HG02840 (cell line): ENCODE results near the gene CAPN13.

Experiments used
- ATAC-seq: cut with Tn5 transposase; IDR thresholded peaks from one replicate; pipeline ENCODE4 v1.9.1; 2021; ENCODE audit warnings: mild to moderate bottlenecking, moderate library complexity, moderate number of reproducible peaks; ENCODE audit not compliant: unreplicated experiment, low FRiP score

Gene CAPN13

GRCh38 chr2:30732876-30733275 lies 74.4 kb downstream of the CAPN13 start:
- no peak for ATAC-seq

GRCh38 chr2:30732376-30732775 lies 74.9 kb downstream of the CAPN13 start:
- no peak for ATAC-seq

- ATAC-seq = no peak
Measured at GRCh38 chr2:30731706-30732105, 75.5 kb downstream of the CAPN13 start.

GRCh38 chr2:30730736-30731647 lies 76.3 kb downstream of the CAPN13 start:
- no peak for ATAC-seq

- no peak for ATAC-seq
Measured at GRCh38 chr2:30729031-30729430, 78.2 kb downstream of the CAPN13 start.

DNA sequence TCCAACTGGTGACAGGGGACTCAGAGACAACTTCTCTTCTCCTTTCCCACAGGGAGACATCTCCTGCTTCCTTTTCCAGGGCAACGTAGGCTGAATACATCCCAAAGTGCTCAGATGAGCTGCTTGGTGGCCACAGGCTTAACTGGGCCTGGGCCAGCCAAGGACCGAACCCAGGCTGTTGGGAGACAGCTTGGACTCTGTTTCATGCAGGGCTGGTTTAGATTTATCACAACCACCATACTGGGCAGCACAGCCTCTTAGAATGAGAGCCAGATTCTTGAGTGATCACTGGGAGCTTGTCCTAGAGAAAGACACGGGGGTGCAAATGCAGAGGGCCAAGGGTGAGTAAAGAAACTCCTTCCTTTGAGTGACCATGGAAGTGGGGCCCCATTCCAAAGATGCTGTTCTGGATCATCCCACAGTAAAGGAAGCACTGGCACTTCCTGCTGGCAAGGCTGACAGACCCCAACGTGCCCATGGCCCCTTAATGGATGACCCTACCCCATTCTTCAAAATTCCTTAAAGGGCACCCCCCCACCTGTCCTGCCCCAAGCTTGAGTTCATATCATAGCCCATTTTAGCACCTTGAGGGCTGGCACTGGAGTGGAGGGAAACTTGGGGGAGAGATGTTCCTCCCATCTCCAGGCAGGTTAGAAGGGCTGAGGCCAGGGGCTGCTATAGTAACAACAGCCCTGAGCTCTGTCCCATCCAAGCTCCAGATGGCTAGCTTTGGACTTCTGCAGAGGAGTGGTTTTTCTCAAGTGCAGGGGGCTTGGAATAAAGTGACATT lies 84.1 kb downstream of the CAPN13 start:
- no peak for ATAC-seq

GRCh38 chr2:30721668-30722647 lies 85.3 kb downstream of the CAPN13 start:
- no peak for ATAC-seq

- ATAC-seq = no peak
Measured at GRCh38 chr2:30721241-30721640, 86.0 kb downstream of the CAPN13 start.

- ATAC-seq = no peak
Measured at GRCh38 chr2:30717081-30717650, 90.1 kb downstream of the CAPN13 start.

DNA sequence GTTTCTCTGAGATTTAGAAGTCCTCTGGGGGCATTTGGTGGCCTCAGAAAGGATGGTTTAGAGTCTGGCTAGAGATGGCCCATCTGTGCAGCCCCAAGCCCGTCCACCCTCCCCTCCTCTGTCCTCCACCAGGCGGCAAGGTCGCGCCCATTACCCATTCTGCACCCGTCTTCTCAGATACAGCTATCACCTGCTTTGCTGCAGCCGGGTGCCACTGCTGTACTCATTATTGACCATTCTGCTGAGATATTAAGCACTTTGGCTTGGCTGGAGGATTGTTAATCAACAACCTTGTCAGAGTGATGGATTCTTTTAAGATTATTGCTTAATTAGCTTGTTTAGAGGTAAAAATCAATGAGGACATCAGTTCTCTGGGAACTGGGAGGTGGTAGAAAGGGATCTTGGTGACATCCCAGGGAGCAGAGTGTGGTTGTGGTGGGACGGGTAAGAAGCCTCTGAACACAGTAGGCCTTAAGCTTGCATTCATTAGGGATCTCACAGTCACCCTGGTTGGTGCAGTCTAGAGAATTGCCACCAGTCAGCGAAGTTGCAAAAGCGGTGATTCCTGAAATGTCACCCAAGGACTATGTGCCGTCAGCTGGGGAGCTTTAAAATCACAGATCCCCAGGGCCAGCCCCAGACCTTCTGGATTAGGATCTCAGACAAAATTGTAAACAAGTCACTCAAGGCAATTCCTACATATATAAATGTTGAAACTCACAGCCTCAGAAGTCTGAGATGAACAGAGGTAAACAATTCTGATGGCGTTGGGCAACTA lies 90.9 kb downstream of the CAPN13 start:
- ATAC-seq = no peak

DNA sequence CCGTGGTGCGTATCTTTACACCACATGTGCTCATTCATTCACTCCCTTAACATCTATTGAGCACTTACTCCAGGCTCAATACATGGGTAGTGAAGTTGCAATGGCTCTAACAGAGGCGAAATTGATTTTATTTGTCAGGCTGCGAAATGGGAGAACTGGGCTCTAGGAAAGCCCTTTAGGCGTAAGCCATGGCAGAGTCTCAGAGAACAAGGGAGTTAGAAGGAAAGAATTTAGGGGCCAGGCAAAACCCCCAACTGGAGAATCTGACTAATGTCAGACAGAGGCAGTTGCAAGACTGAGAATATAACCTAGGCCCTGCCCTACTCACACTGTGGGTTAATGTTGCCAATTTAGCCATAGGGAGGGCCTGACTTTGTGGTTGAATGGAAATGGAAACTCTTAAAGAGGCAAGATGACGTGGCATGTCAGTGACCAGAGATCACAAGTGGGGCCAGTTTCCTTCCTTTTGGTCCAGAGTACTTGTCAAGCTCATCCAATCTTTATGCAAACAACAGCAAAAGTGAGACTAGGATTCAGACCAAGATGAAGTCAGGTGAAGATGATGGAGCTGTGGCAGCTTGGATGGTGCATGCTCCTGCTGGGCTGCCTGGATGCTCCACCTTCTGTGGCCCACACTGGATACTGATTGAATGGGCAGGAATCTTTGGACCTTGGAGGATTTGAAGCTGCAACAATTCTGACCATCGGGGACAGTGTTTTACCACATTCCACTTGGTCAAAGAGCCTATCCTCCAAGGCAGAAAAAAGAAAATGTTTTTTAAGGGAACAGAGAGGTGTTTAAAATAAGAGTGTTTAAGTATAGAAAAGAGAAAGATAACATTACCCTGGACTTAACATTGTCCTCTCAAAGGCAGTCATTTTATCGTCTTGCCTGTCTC lies 92.2 kb downstream of the CAPN13 start:
- ATAC-seq = no peak

DNA sequence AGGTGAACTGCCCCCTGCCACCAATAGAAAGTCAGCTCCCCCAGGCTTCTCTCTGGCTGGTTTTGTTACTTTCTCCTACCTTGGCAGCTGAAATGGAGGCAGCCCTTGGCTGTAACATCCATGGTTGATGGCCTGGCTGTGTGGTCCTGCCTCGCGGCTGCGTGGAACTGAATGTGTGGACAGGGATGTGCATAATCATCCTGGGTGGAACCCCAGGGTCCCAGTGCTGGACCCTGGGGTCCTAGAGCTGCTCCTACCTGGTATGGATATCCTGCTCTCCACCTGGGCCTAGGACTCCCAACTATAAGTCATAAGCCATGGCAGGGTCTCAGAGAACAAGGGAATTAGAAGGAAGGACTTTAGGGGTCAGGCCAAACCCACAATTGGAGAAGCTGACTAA lies 93.5 kb downstream of the CAPN13 start:
- no peak for ATAC-seq

DNA sequence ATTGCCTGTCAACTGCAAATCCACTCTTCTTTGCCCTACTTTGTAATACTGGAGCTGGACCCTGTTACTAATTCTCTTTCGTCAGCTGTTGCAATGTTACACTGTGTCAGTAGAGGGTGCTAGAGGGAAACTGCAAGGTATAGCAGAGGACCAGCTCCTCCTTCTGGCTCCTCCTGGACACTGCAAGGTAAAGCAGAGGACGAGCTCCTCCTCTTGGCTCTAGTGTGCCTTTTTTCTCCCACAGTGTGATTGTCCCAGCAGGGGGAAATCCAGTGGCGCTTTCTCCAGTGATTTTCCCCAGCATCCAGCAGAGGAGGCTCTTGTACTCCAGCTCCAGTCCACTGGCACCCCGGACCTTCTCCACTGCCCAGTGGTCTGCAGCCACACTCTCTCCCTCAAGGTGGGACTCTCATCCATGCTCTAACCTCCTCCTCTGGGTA lies 95.6 kb downstream of the CAPN13 start:
- ATAC-seq = peak; percentile 80

DNA sequence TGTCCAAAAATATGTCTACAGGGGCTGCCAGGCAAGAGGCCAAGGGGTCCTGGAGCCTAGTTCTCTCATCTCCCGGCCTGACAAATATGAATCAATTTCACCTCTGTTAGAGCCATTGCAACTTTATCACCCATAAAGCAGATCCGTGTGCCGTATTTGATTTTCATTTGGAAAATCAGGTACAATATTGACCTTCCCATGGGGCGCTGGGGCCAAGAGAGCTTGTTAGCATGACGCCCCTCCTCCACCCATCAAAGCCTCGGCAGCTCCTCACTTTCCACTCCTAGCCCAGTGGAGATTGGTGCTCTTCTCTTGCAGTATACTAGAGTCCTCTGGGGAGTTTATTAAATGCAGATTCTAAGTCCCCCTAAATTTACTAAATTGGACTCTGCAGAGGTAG lies 96.8 kb downstream of the CAPN13 start:
- ATAC-seq = no peak

DNA sequence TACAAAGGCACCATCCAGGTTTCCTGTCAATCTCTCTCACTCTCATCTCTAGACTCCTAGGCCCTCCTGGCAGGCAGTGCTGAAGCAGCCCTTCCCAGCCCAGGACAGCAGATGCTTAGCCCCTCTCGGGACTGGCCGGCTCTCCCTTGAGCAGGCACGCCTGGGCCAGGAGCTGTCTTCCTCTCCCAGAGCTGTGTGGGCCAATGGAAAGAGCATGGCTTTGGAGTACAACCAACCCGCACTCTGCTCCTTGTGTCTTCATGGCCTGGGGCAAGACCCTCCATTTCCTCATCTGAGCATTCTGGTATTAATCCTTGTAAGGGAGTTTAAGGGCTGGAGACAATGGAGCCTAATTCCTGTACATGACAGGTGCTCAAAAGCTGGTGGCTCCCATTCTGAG lies 97.2 kb downstream of the CAPN13 start:
- no peak for ATAC-seq

DNA sequence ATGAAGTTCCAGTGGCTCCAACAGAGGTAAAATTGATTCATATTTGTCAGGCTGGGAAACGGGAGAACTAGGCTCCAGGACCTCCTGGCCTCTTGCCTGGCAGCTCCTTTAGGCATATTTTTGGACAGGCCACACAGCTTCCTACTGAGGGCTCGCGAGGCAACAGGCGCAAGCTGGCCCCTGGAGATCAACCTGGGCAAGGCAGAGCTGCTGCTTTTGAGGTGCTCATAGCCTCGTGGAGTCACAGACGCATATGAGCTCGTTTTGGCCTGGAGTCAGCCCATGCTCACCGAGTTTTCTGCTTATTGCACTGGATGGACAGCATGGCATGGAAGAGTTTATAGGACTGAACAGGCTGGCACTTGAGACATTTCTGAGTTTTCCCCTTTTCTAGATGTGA lies 97.7 kb downstream of the CAPN13 start:
- no peak for ATAC-seq

DNA sequence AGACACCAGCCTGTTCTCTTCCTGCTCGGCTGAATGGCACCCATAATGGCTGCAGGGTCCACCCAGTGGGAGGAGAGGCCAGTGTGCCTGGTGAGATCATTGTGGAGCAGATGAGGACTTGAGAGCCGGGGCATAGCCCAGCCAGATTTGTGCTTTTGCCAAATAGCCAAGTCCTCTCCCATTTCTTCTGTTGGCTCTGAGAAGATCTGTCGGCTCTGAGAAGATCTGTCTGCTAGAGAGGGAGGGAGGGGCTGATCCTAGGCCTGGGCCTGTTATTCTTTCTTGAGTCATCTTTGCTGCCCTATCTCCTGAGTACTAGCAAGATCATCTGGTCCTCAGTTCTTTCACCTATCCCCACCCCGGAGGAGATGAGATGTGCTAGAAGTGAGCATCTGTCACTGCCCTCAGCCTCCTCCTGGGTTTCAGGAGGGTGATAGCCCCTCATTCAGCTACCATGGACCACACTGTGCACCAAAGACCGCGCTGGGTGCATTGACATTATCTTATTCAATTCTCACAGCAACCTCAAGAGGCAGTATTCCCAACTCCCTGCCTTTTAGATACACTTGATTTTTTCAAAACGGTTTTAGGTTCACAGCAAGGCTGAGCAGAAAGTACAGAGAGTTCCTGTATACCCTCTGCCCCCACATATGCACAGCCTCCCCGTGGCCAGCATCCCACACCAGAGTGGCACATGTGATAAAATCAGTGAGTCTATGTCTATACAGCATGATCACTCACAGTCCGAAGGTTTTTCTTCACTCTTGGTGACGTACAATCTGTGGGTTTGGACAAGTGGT lies 98.6 kb downstream of the CAPN13 start:
- ATAC-seq = no peak
